Nephron (organoid): ENCODE data around the gene NR4A1.

ENCODE experiments used
- H3K27ac Mint-ChIP-seq, 3 experiments: 2 replicates each; pipeline ENCODE4 v1.8.0; 2020; ENCODE audit warnings: mixed read lengths in 3 of 3, mild to moderate bottlenecking in 2 of 3, moderate library complexity in 1 of 3
- H3K27me3 Mint-ChIP-seq: 2 replicates; pipeline ENCODE4 v1.8.0; 2021; ENCODE audit warnings: low read depth, mild to moderate bottlenecking, moderate library complexity, mixed read lengths
- H3K36me3 Mint-ChIP-seq: 2 replicates; pipeline ENCODE4 v1.8.0; 2020; ENCODE audit warnings: low read depth, mixed read lengths
- H3K4me1 Mint-ChIP-seq: 2 replicates; pipeline ENCODE4 v1.8.0; 2020; ENCODE audit warnings: mixed read lengths
- H3K4me3 Mint-ChIP-seq, 3 experiments: 2 replicates each; pipeline ENCODE4 v1.8.0; 2020; ENCODE audit warnings: mild to moderate bottlenecking in 3 of 3, mixed read lengths in 3 of 3, moderate library complexity in 2 of 3
- H3K9me3 Mint-ChIP-seq: 2 replicates; pipeline ENCODE4 v1.8.0; 2020; ENCODE audit warnings: mixed read lengths
- CTCF ChIP-seq, 3 experiments: fragments of 200-600 bp; sonication (generic); IDR thresholded peaks; one replicate each; pipeline ENCODE4 v1.5.0; 2021; ENCODE audit warnings: antibody characterized with exemption in 3 of 3; ENCODE audit not compliant: unreplicated experiment in 3 of 3

Gene NR4A1

GRCh38 chr12:52082669-52082987 lies 31.4 kb downstream of the NR4A1 start:
- Mint-ChIP-seq H3K27ac (peak overlapping the region in 1 of 3 experiments; percentile 49), H3K9me3 (no peaks in the 10 kb centered on the region), H3K27me3 (peaks cover 20% of the 10 kb centered on the region), H3K4me1 (peaks cover 50% of the 10 kb centered on the region), H3K4me3 (no peak overlapping the region), H3K36me3 (peaks cover 12% of the 10 kb centered on the region)
- no peak for TF ChIP-seq CTCF (IDR thresholded peaks at IDR 0.05; ENCODE audit: unreplicated experiment in 3 of 3)

- Mint-ChIP-seq H3K4me1 (peaks cover 55% of the 10 kb centered on the region), H3K9me3 (no peaks in the 10 kb centered on the region), H3K36me3 (peaks cover 8% of the 10 kb centered on the region), H3K4me3 (no peak overlapping the region), H3K27me3 (peaks cover 25% of the 10 kb centered on the region), H3K27ac (peak overlapping the region; percentile 8 to 18 (median 11))
- TF ChIP-seq CTCF (IDR thresholded peaks at IDR 0.05; ENCODE audit: unreplicated experiment in 3 of 3): peak; percentile 94 to 98 (median 97)
Observed at GRCh38 chr12:52082988-52083637, 31.9 kb downstream of the NR4A1 start.

- no peak for TF ChIP-seq CTCF (IDR thresholded peaks at IDR 0.05; ENCODE audit: unreplicated experiment in 3 of 3)
- H3K36me3 Mint-ChIP-seq: peaks cover 5% of the 10 kb centered on the region
- no peak overlapping the region for H3K4me3 Mint-ChIP-seq
- peak overlapping the region; percentile 8 to 18 (median 11) for H3K27ac Mint-ChIP-seq
- peaks cover 59% of the 10 kb centered on the region for H3K4me1 Mint-ChIP-seq
- H3K9me3 Mint-ChIP-seq: no peaks in the 10 kb centered on the region
- H3K27me3 Mint-ChIP-seq: peaks cover 30% of the 10 kb centered on the region
Observed at GRCh38 chr12:52083638-52083996, 32.4 kb downstream of the NR4A1 start.

GRCh38 chr12:52084491-52085231 lies 33.4 kb downstream of the NR4A1 start:
- Mint-ChIP-seq H3K27me3 (peaks cover 36% of the 10 kb centered on the region), H3K9me3 (no peaks in the 10 kb centered on the region), H3K4me3 (no peak overlapping the region), H3K36me3 (no peaks in the 10 kb centered on the region), H3K4me1 (peaks cover 64% of the 10 kb centered on the region), H3K27ac (no peak overlapping the region)
- TF ChIP-seq CTCF (IDR thresholded peaks at IDR 0.05; ENCODE audit: unreplicated experiment in 3 of 3): no peak

GRCh38 chr12:52085682-52086180 lies 34.5 kb downstream of the NR4A1 start:
- Mint-ChIP-seq H3K4me3 (no peak overlapping the region), H3K9me3 (no peaks in the 10 kb centered on the region), H3K27ac (peak overlapping the region in 1 of 3 experiments; percentile 38), H3K36me3 (no peaks in the 10 kb centered on the region), H3K4me1 (peaks cover 60% of the 10 kb centered on the region), H3K27me3 (peaks cover 43% of the 10 kb centered on the region)
- no peak for TF ChIP-seq CTCF (IDR thresholded peaks at IDR 0.05; ENCODE audit: unreplicated experiment in 3 of 3)
